SK-N-SH treated with all-trans-retinoic acid at 6 μM for 48 hours (cell line): ENCODE measurements around the gene RBBP4.

Source experiments
- GLIS3 ChIP-seq: fragments of 250-450 bp; sonication (Bioruptor Pico); IDR thresholded peaks from 2 replicates; pipeline ENCODE4 v1.5.0; 2020; ENCODE audit warnings: mild to moderate bottlenecking, moderate library complexity
- OSR1 ChIP-seq: fragments of 250-450 bp; sonication (Bioruptor Pico); IDR thresholded peaks from 2 replicates; pipeline ENCODE4 v1.8.0; 2022; ENCODE audit warnings: moderate library complexity, mild to moderate bottlenecking, inconsistent platforms
- PATZ1 ChIP-seq: fragments of 250-450 bp; sonication (Bioruptor Pico); IDR thresholded peaks from 2 replicates; pipeline ENCODE4 v1.8.0; 2020; ENCODE audit warnings: mild to moderate bottlenecking, moderate library complexity, borderline replicate concordance
- POU6F1 ChIP-seq: fragments of 250-450 bp; sonication (Bioruptor Pico); IDR thresholded peaks from 2 replicates; pipeline ENCODE4 v1.8.0; 2021; ENCODE audit warnings: low read depth, mild to moderate bottlenecking, moderate library complexity, borderline replicate concordance
- RARB ChIP-seq: fragments of 250-450 bp; sonication (Bioruptor Pico); IDR thresholded peaks from 2 replicates; pipeline ENCODE4 v1.8.0; 2021; ENCODE audit warnings: mild to moderate bottlenecking, moderate library complexity
- ZFP30 ChIP-seq: fragments of 450-650 bp; formaldehyde crosslinking; IDR thresholded peaks from 2 replicates; pipeline ENCODE4 v1.5.0; 2022; ENCODE audit warnings: mild to moderate bottlenecking, moderate library complexity

DNA sequence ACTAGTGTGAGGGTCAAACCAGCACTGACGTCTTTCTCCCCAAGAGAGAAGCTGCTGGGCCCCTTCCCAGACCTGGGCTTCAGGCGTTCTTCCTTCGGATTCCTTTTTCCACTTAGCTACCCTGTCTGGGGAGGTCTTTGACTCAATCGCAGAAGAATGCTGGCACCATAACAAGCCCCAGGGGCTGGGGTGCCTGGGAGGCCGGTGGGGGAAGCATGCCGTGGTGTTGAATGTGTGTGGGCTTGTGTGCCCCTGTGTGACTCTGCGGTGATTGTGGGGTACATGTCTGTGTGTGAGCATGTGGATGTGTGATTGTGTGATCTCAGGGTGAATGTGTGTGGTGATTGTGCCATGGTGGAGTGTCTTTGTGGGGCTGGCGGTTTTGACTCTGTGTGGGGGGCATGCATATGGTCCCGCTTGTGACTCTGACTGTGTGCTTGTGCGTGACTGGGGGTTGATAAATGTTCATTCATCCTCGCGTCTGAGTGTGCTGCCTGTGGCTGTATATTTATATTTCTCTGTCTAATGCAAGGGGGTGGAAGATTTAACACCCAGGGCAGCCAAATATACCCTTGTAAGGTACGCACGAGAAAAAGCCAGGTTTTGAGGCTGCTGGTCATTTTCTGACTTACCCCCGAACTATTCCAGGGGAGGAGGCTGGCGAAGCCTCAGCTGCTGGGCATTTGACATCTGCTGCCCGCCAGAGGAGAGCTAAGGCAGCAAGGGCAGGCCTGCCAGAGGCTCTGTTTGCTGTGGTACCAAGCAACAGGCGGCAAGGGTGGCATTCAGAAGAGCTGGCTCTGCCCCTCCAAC, 52.7 kb downstream of the RBBP4 start:
- TF ChIP-seq ZFP30 (CRISPR knock-in tag) (no peak), GLIS3 (CRISPR knock-in tag) (no peak), OSR1 (CRISPR knock-in tag) (no peak), POU6F1 (CRISPR knock-in tag) (no peak), RARB (CRISPR knock-in tag) (no peak), PATZ1 (CRISPR knock-in tag) (no peak)
